ENCODE measurements around the gene SYT1. TPM values are rescaled to one million over a fixed set of nuclear protein-coding genes. Genes with fewer than 3 reads are reported as not detected.

The SYT1 gene
- total and polyA plus RNA-seq, 7 donors: 2.8 to 20.0 (median 10.6) TPM; not detected in 1

GRCh38 chr12:79296871-79297270, 432.3 kb downstream of the SYT1 start:
- TF ChIP-seq CTCF (IDR thresholded peaks at IDR 0.05) (no peak), POLR2A (IDR thresholded peaks at IDR 0.05) (no peak)
- no peaks in the 10 kb centered on the region for H3K4me1 ChIP-seq
- no peaks in the 10 kb centered on the region for H3K9me3 ChIP-seq
- H3K27ac ChIP-seq: no peak overlapping the region
- H3K4me3 ChIP-seq: no peak overlapping the region
- no peaks in the 10 kb centered on the region for H3K36me3 ChIP-seq
- 83 to 84% methylated on average over 4 of the region's 4 CpGs for WGBS, 2 donors
- no peak for DNase-seq
- intact Hi-C loops (cut with DNase I): no loop called here
- H3K27me3 ChIP-seq: no peaks in the 10 kb centered on the region

GRCh38 chr12:79298506-79298905, 433.9 kb downstream of the SYT1 start:
- Histone ChIP-seq H3K4me1 (no peaks in the 10 kb centered on the region), H3K36me3 (no peaks in the 10 kb centered on the region), H3K27me3 (no peaks in the 10 kb centered on the region), H3K4me3 (no peak overlapping the region), H3K27ac (no peak overlapping the region), H3K9me3 (no peaks in the 10 kb centered on the region)
- intact Hi-C loops (cut with DNase I): no loop called here
- DNase-seq: no peak
- no peak for TF ChIP-seq EP300 (IDR thresholded peaks at IDR 0.05)
- no peak for TF ChIP-seq CTCF (IDR thresholded peaks at IDR 0.05)
- TF ChIP-seq POLR2A (IDR thresholded peaks at IDR 0.05): no peak
- TF ChIP-seq POLR2AphosphoS5 (IDR thresholded peaks at IDR 0.05): no peak

GRCh38 chr12:79299447-79300198, 435.0 kb downstream of the SYT1 start:
- Histone ChIP-seq H3K4me1 (no peaks in the 10 kb centered on the region), H3K4me3 (no peak overlapping the region), H3K27ac (no peak overlapping the region), H3K36me3 (no peaks in the 10 kb centered on the region), H3K27me3 (no peaks in the 10 kb centered on the region), H3K9me3 (no peaks in the 10 kb centered on the region)
- TF ChIP-seq POLR2AphosphoS5 (IDR thresholded peaks at IDR 0.05) (no peak), CTCF (IDR thresholded peaks at IDR 0.05) (no peak), POLR2A (IDR thresholded peaks at IDR 0.05) (no peak), EP300 (IDR thresholded peaks at IDR 0.05) (no peak)
- 58 to 65% methylated on average over 5 of the region's 5 CpGs for WGBS, 2 donors
- no peak for DNase-seq
- intact Hi-C loops (cut with DNase I): no loop called here

- H3K9me3 ChIP-seq: no peaks in the 10 kb centered on the region
- H3K27me3 ChIP-seq: no peaks in the 10 kb centered on the region
- H3K27ac ChIP-seq: no peak overlapping the region
- TF ChIP-seq POLR2AphosphoS5 (IDR thresholded peaks at IDR 0.05) (no peak), EP300 (IDR thresholded peaks at IDR 0.05) (no peak), CTCF (IDR thresholded peaks at IDR 0.05) (no peak), POLR2A (IDR thresholded peaks at IDR 0.05) (no peak)
- 90 to 91% methylated on average over 5 of the region's 5 CpGs for WGBS, 2 donors
- no peaks in the 10 kb centered on the region for H3K36me3 ChIP-seq
- H3K4me3 ChIP-seq: no peak overlapping the region
- no peaks in the 10 kb centered on the region for H3K4me1 ChIP-seq
- no peak for DNase-seq
- intact Hi-C loops (cut with DNase I): no loop called here
Measured at GRCh38 chr12:79300199-79300568, 435.6 kb downstream of the SYT1 start.

GRCh38 chr12:79301181-79301580, 436.6 kb downstream of the SYT1 start:
- H3K4me3 ChIP-seq: no peak overlapping the region
- H3K27ac ChIP-seq: no peak overlapping the region
- intact Hi-C loops (cut with DNase I): no loop called here
- H3K36me3 ChIP-seq: no peaks in the 10 kb centered on the region
- no peaks in the 10 kb centered on the region for H3K27me3 ChIP-seq
- TF ChIP-seq POLR2AphosphoS5 (IDR thresholded peaks at IDR 0.05) (no peak), POLR2A (IDR thresholded peaks at IDR 0.05) (no peak), CTCF (IDR thresholded peaks at IDR 0.05) (no peak), EP300 (IDR thresholded peaks at IDR 0.05) (no peak)
- no peaks in the 10 kb centered on the region for H3K9me3 ChIP-seq
- DNase-seq: no peak
- WGBS, 2 donors: 60 to 95% methylated on average over 3 of the region's 3 CpGs
- H3K4me1 ChIP-seq: no peaks in the 10 kb centered on the region

Data from sigmoid colon (tissue), 7 donors.